ENCODE results near the gene PAK2. TPM values are rescaled to one million over a fixed set of nuclear protein-coding genes. Genes with fewer than 3 reads are reported as not detected.

Gene PAK2
- total and polyA plus RNA-seq, 4 donors, result 14.2 to 59.5 (median 37.2) TPM

- no peak overlapping the region for H3K4me3 ChIP-seq (ENCODE audit: low read length in 2 of 2)
- H3K9me3 ChIP-seq (ENCODE audit: control insufficient read depth, low read length), result no peaks in the 10 kb centered on the region
- intact Hi-C loops (cut with DNase I), result no loop called here
- no peaks in the 10 kb centered on the region for H3K27me3 ChIP-seq (ENCODE audit: control insufficient read depth in 1 of 2, insufficient read depth in 2 of 2, low read length in 1 of 2)
- no peak overlapping the region for H3K27ac ChIP-seq (ENCODE audit: low read depth in 1 of 2, low read length in 2 of 2)
- no peak for ATAC-seq (ENCODE audit: low FRiP score)
- H3K4me1 ChIP-seq (ENCODE audit: control insufficient read depth in 1 of 2, insufficient read depth in 2 of 2, low read length in 2 of 2), result no peaks in the 10 kb centered on the region
- H3K36me3 ChIP-seq (ENCODE audit: control insufficient read depth in 1 of 2, insufficient read depth in 2 of 2, low read length in 1 of 2), result peaks cover 0 to 4% of the 10 kb centered on the region in 2 donors
- no peak for DNase-seq
- 94% methylated on average over 8 of the region's 8 CpGs for WGBS, 2 donors
Measured at GRCh38 chr3:196749125-196749524, 9.5 kb downstream of the PAK2 start.

- no peak for DNase-seq
- H3K9me3 ChIP-seq (ENCODE audit: control insufficient read depth, low read length), result no peaks in the 10 kb centered on the region
- no peak overlapping the region for H3K4me3 ChIP-seq (ENCODE audit: low read length in 2 of 2)
- no peaks in the 10 kb centered on the region for H3K27me3 ChIP-seq (ENCODE audit: control insufficient read depth in 1 of 2, insufficient read depth in 2 of 2, low read length in 1 of 2)
- peaks cover 0 to 2% of the 10 kb centered on the region in 2 donors for H3K36me3 ChIP-seq (ENCODE audit: control insufficient read depth in 1 of 2, insufficient read depth in 2 of 2, low read length in 1 of 2)
- no peak for ATAC-seq (ENCODE audit: low FRiP score)
- H3K4me1 ChIP-seq (ENCODE audit: control insufficient read depth in 1 of 2, insufficient read depth in 2 of 2, low read length in 2 of 2), result no peaks in the 10 kb centered on the region
- no peak overlapping the region for H3K27ac ChIP-seq (ENCODE audit: low read depth in 1 of 2, low read length in 2 of 2)
- intact Hi-C loops (cut with DNase I), result loop anchor here in 1 of 2 donors (10.0 kb wide), 1 partner anchor 192 kb away; the partner anchor contains the start of gene NCBP2
- 96 to 99% methylated on average over 8 of the region's 8 CpGs for WGBS, 2 donors
Measured at GRCh38 chr3:196753201-196753600, 13.5 kb downstream of the PAK2 start.

- H3K27me3 ChIP-seq (ENCODE audit: control insufficient read depth in 1 of 2, insufficient read depth in 2 of 2, low read length in 1 of 2), result no peaks in the 10 kb centered on the region
- 72 to 73% methylated on average over 9 of the region's 9 CpGs for WGBS, 2 donors
- H3K9me3 ChIP-seq (ENCODE audit: control insufficient read depth, low read length), result no peaks in the 10 kb centered on the region
- peaks cover 0 to 3% of the 10 kb centered on the region in 2 donors for H3K4me1 ChIP-seq (ENCODE audit: control insufficient read depth in 1 of 2, insufficient read depth in 2 of 2, low read length in 2 of 2)
- no peak overlapping the region for H3K27ac ChIP-seq (ENCODE audit: low read depth in 1 of 2, low read length in 2 of 2)
- no peak for DNase-seq
- ATAC-seq (ENCODE audit: low FRiP score), result no peak
- intact Hi-C loops (cut with DNase I), result loop anchor here in 1 of 2 donors (10.0 kb wide), 1 partner anchor 190 kb away; the partner anchor contains the start of gene NCBP2
- no peaks in the 10 kb centered on the region for H3K36me3 ChIP-seq (ENCODE audit: control insufficient read depth in 1 of 2, insufficient read depth in 2 of 2, low read length in 1 of 2)
- no peak overlapping the region for H3K4me3 ChIP-seq (ENCODE audit: low read length in 2 of 2)
Measured at GRCh38 chr3:196754091-196754981, 14.7 kb downstream of the PAK2 start.

- no peaks in the 10 kb centered on the region for H3K36me3 ChIP-seq (ENCODE audit: control insufficient read depth in 1 of 2, insufficient read depth in 2 of 2, low read length in 1 of 2)
- peaks cover 0 to 3% of the 10 kb centered on the region in 2 donors for H3K4me1 ChIP-seq (ENCODE audit: control insufficient read depth in 1 of 2, insufficient read depth in 2 of 2, low read length in 2 of 2)
- H3K4me3 ChIP-seq (ENCODE audit: low read length in 2 of 2), result no peak overlapping the region
- DNase-seq (no peak), ATAC-seq (ENCODE audit: low FRiP score) (no peak)
- H3K9me3 ChIP-seq (ENCODE audit: control insufficient read depth, low read length), result no peaks in the 10 kb centered on the region
- 84 to 99% methylated on average over 4 of the region's 4 CpGs for WGBS, 2 donors
- no peak overlapping the region for H3K27ac ChIP-seq (ENCODE audit: low read depth in 1 of 2, low read length in 2 of 2)
- no peaks in the 10 kb centered on the region for H3K27me3 ChIP-seq (ENCODE audit: control insufficient read depth in 1 of 2, insufficient read depth in 2 of 2, low read length in 1 of 2)
- intact Hi-C loops (cut with DNase I), result loop anchor here in 1 of 2 donors (10.0 kb wide), 1 partner anchor 188 kb away; the partner anchor contains the start of gene NCBP2
Measured at GRCh38 chr3:196756732-196757131, 17.1 kb downstream of the PAK2 start.

- peaks cover 0 to 3% of the 10 kb centered on the region in 2 donors for H3K4me1 ChIP-seq (ENCODE audit: control insufficient read depth in 1 of 2, insufficient read depth in 2 of 2, low read length in 2 of 2)
- H3K27me3 ChIP-seq (ENCODE audit: control insufficient read depth in 1 of 2, insufficient read depth in 2 of 2, low read length in 1 of 2), result no peaks in the 10 kb centered on the region
- ATAC-seq (ENCODE audit: low FRiP score) (no peak), DNase-seq (no peak)
- no peak overlapping the region for H3K27ac ChIP-seq (ENCODE audit: low read depth in 1 of 2, low read length in 2 of 2)
- H3K4me3 ChIP-seq (ENCODE audit: low read length in 2 of 2), result no peak overlapping the region
- H3K36me3 ChIP-seq (ENCODE audit: control insufficient read depth in 1 of 2, insufficient read depth in 2 of 2, low read length in 1 of 2), result no peaks in the 10 kb centered on the region
- intact Hi-C loops (cut with DNase I), result loop anchor here in 1 of 2 donors (10.0 kb wide), 1 partner anchor 187 kb away; the partner anchor contains the start of gene NCBP2
- WGBS, 2 donors, result 92 to 93% methylated on average over 9 of the region's 9 CpGs
- no peaks in the 10 kb centered on the region for H3K9me3 ChIP-seq (ENCODE audit: control insufficient read depth, low read length)
Measured at GRCh38 chr3:196757876-196758739, 18.5 kb downstream of the PAK2 start.

GRCh38 chr3:196763179-196763578, 23.5 kb downstream of the PAK2 start:
- Histone ChIP-seq H3K4me1 (ENCODE audit: control insufficient read depth in 1 of 2, insufficient read depth in 2 of 2, low read length in 2 of 2) (peaks cover 0 to 3% of the 10 kb centered on the region in 2 donors), H3K36me3 (ENCODE audit: control insufficient read depth in 1 of 2, insufficient read depth in 2 of 2, low read length in 1 of 2) (no peaks in the 10 kb centered on the region), H3K27ac (ENCODE audit: low read depth in 1 of 2, low read length in 2 of 2) (no peak overlapping the region), H3K27me3 (ENCODE audit: control insufficient read depth in 1 of 2, insufficient read depth in 2 of 2, low read length in 1 of 2) (no peaks in the 10 kb centered on the region), H3K4me3 (ENCODE audit: low read length in 2 of 2) (no peak overlapping the region), H3K9me3 (ENCODE audit: control insufficient read depth, low read length) (no peaks in the 10 kb centered on the region)
- WGBS, 2 donors, result 87 to 93% methylated on average over 7 of the region's 7 CpGs
- ATAC-seq (ENCODE audit: low FRiP score) (no peak), DNase-seq (no peak)
- intact Hi-C loops (cut with DNase I), result no loop called here

- intact Hi-C loops (cut with DNase I), result no loop called here
- no peak overlapping the region for H3K27ac ChIP-seq (ENCODE audit: low read depth in 1 of 2, low read length in 2 of 2)
- no peak overlapping the region for H3K4me3 ChIP-seq (ENCODE audit: low read length in 2 of 2)
- H3K27me3 ChIP-seq (ENCODE audit: control insufficient read depth in 1 of 2, insufficient read depth in 2 of 2, low read length in 1 of 2), result no peaks in the 10 kb centered on the region
- no peaks in the 10 kb centered on the region for H3K36me3 ChIP-seq (ENCODE audit: control insufficient read depth in 1 of 2, insufficient read depth in 2 of 2, low read length in 1 of 2)
- no peak for DNase-seq
- no peaks in the 10 kb centered on the region for H3K9me3 ChIP-seq (ENCODE audit: control insufficient read depth, low read length)
- no peak for ATAC-seq (ENCODE audit: low FRiP score)
- no peaks in the 10 kb centered on the region for H3K4me1 ChIP-seq (ENCODE audit: control insufficient read depth in 1 of 2, insufficient read depth in 2 of 2, low read length in 2 of 2)
Measured at GRCh38 chr3:196765454-196765853, 25.8 kb downstream of the PAK2 start.

- intact Hi-C loops (cut with DNase I), result no loop called here
- ATAC-seq (ENCODE audit: low FRiP score) (no peak), DNase-seq (no peak)
- no peak overlapping the region for H3K27ac ChIP-seq (ENCODE audit: low read depth in 1 of 2, low read length in 2 of 2)
- H3K4me1 ChIP-seq (ENCODE audit: control insufficient read depth in 1 of 2, insufficient read depth in 2 of 2, low read length in 2 of 2), result no peaks in the 10 kb centered on the region
- H3K36me3 ChIP-seq (ENCODE audit: control insufficient read depth in 1 of 2, insufficient read depth in 2 of 2, low read length in 1 of 2), result no peaks in the 10 kb centered on the region
- no peak overlapping the region for H3K4me3 ChIP-seq (ENCODE audit: low read length in 2 of 2)
- no peaks in the 10 kb centered on the region for H3K27me3 ChIP-seq (ENCODE audit: control insufficient read depth in 1 of 2, insufficient read depth in 2 of 2, low read length in 1 of 2)
- H3K9me3 ChIP-seq (ENCODE audit: control insufficient read depth, low read length), result no peaks in the 10 kb centered on the region
- WGBS, 2 donors, result 97% methylated on average over 1 of the region's 1 CpG
Measured at GRCh38 chr3:196771067-196771466, 31.4 kb downstream of the PAK2 start.
